GM18517 (cell line): ENCODE data around the gene ENTPD2.

Experiments used
- ATAC-seq: cut with Tn5 transposase; IDR thresholded peaks from one replicate; pipeline ENCODE4 v1.9.1; 2021; ENCODE audit warnings: mild to moderate bottlenecking, moderate library complexity; ENCODE audit not compliant: unreplicated experiment

ENTPD2 gene

DNA sequence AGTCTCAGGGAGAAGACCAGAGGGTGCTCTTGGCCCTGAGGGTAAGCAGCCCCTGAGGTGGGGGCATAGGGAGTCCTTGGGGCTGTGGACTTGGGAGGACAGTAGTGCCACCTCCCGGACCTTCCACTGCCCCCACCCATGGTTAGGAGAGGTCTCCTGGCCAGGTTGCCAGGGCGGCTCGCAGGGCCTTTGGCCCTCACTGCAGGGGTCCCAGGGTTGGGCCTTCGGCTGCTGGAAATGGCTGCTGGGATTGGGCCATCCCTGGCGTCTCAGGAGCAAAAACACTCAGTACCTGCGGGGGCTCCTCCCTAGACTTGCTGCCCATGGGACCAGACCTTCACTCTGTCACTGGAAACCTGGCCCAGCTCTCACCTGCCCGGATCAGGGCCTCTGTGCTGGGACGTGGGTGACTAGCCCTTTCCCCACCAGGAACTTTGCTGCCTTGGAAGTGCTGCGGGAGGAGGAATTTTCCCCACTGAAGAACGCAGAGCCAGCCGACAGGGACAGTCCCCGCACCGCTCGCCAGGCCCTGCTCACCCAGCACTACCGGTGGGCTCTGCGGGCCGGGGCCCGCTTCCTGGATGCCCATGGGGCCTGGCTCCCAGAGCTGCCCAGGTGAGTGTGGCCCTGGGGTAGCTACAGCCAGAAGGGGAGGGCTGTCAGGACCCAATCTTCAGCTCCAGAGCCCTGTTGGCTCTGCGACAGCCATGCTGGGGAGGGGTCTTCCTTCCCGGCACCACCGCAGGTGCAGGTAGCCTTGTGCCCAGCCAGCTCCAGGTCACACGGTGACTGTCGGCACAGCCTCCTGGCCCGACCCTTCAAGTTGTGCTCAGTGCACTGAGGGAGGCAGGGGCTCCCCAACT lies 26.6 kb upstream of the ENTPD2 start:
- ATAC-seq, result no peak

DNA sequence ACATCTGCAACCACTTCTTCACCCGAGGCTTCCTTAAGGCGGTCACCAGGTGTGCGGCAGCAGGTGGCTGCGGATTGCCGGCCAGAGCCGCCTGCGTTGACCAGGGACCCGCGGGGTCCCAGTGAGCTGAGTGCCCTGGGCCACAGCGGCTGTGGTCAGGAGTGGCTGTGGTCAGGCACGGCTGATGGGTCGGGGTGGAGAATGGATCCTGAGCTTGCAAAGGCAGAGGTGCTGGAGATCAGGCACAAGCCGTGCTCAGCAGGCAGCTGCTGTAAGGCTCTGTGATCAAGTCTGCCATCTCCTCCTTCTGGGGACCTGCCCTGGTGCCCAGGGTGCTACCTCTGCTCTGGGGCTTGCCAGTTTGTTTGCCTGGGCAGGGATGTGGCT lies 25.5 kb upstream of the ENTPD2 start:
- ATAC-seq, result no peak

DNA sequence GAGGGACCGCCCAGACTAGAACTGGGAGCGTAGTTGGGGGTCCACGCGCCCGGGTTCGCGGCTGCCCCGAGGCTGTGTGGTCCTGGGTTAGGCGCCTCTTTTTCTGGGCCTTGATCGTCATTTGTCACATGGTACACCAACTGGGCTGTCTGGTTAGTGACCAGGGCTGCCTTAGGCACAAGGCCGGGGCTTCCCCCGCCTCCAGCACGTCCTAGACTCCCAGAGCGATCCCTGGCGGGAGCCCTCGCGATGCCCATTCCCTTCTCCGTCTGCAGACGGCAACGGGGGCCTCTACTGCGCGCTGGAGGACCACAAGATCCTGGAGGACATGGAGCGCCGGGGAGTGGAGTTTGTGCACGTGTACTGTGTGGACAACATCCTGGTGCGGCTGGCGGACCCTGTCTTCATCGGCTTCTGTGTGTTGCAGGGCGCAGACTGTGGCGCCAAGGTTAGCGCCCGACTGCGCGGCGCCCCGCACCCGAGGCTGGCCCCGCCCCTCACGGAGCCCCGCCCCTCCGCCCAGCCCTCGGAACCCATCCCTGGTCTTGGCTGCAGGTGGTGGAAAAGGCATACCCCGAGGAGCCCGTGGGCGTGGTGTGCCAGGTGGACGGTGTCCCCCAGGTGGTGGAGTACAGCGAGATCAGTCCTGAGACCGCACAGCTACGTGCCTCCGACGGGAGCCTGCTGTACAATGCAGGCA lies 25.0 kb upstream of the ENTPD2 start:
- no peak for ATAC-seq

DNA sequence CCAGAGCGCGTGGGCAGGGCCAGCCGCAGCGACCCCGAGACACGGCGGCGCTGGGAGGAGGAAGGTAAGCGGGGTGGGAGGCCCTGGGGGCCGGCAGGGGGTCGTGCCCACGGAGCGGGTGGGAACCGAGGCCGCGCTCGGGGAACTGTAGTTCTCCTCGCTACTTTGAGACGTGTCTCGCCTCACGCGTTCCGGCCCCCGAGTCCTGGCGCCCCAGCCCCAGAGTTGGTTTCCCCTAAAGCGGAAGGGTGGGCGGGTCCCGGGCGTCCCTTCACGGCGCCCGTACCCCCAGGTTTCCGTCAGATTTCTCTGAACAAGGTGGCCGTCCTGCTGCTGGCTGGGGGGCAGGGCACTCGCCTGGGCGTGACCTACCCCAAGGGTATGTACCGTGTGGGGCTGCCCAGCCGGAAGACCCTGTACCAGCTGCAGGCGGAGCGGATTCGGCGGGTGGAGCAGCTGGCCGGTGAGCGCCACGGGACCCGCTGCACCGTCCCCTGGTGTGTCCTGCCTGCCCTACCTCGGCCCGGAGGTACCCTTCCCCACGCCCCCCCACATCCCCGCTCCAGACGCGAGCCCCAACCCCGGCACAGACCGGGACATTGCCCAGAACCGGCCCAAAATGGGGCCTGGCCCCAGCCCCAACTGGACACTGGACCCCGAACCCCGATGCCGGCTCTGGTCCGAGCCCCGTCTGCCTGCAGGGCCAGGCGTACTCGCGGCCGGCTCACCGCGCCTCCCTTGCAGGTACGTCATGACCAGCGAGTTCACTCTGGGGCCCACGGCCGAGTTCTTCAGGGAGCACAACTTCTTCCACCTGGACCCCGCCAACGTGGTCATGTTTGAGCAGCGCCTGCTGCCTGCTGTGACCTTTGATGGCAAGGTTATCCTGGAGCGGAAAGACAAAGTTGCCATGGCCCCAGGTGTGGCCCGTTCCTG lies 24.2 kb upstream of the ENTPD2 start:
- peak; percentile 15 for ATAC-seq

DNA sequence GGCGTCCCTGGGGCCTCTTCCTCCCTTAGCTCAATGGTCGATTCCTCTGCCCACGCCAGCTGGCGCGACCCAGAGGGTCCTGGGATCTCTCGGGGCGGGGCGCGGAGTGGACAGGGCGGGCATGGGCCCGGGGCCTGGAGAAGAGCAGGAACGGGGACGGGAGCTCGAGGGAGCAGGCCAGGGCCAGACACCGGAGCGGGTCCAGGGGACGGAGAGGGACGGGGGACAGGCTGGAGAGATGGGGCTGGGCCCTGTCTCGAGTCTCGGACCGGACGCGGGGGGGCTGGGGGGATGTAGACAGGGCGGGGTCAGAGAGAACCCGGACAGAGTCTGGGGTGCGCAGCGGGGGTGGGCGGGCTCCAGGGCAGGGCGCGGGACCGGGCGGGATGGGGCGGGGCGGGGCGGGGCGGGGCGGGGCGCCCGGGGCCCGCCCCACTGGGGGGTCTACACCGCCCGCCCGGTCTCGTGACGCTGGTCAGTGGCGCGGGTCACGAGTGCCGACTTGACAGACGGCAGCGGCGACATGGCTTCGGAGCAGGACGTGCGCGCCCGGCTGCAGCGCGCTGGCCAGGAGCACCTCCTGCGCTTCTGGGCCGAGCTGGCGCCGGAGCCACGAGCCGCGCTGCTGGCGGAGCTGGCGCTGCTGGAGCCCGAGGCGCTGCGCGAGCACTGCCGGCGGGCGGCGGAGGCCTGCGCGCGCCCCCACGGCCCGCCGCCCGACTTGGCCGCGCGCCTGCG lies 23.3 kb upstream of the ENTPD2 start, which contains the start of gene UAP1L1:
Gene UAP1L1, plus strand, starts transcription at position 508 of the 738 bp plus-strand sequence. Its CDS starts 16 bp downstream, at position 524.
- peak; percentile 50 for ATAC-seq

DNA sequence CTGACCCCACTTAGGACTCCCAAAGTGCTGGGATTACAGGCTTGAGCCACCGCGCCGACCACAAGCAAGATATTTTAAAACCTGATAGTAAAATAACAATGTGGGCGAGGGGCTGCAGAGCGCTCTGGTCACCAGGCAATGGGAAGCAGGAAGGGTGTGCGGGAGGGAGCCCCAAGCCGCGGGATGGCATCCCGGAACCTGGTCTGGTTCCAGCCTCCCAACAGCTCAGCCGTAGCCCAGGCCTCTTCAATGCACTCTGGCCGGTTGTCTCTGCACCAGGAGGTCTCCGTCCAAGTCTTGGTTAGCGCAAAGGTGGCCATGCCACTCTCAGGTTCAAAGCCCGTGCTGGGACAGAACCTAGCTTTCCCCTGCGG lies 22.8 kb upstream of the ENTPD2 start:
- no peak for ATAC-seq

DNA sequence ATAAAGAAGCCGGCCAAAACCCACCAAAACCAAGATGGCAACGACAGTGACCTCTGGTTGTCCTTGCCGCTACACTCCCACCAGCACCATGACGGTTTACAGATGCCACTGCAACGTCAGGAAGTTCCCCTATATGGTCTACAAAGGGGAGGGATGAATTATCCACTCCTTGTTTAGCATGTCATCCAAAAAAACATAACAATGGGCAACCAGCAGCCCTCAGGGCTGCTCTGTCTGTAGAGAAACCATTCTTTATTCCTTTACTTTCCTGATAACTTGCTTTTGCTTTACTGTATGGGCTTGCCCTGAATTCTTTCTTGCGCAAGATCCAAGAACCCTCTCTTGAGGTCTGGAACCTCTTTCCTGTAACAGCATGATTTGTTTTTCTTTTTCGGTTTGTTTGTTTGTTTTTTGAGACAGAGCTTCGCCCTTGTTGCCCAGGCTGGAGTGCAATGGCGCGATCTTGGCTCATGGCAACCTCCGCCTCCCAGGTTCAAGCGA lies 21.5 kb upstream of the ENTPD2 start:
- no peak for ATAC-seq

DNA sequence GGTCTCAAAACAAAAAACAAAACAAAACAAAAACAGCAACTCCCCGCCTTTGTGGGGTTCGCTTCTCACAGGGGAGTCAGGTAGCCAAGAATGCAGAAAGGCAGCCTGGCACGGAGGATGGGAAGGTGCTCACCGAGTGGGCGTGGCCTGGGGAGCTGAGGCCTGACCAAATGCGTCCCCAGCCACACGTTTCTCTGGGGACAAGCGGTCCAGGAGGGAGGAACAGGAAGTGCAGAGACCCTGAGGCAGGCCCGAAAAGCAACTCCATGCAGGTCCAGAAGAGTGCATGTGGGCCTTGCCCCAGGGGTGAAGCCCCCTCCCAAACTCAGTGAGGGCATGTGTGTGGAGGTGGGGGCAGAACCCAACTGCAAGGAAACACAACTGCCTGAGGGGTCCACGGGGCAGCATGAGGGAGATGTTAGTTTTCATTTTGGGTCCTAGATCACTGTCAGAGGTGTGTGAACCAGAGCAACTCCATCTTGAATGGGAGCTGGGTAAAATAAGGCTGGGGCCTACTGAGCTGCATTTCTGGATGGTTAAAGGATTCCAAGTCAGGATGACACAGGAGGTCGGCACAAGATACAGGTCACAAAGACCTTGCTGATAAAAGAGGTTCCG lies 20.9 kb upstream of the ENTPD2 start:
- no peak for ATAC-seq

DNA sequence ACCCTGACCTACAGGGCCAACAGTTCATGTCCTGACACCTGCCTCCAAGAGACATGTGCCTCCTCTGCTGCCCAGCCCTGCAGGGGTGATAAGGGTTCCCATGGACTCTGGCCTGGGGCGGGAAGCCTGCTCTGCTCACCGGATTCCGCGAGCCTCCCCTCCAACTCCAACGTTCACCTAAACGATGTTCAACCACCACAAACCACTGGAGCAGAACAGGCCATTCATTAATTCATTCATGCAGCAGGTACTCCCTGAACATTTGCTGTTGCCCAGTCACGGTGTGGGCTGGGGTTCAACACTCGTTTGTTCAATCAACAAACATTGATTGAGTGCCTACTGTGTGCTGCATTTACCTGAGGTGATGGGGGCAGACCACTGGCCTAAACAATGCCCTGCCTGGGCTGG lies 20.1 kb upstream of the ENTPD2 start:
- no peak for ATAC-seq

DNA sequence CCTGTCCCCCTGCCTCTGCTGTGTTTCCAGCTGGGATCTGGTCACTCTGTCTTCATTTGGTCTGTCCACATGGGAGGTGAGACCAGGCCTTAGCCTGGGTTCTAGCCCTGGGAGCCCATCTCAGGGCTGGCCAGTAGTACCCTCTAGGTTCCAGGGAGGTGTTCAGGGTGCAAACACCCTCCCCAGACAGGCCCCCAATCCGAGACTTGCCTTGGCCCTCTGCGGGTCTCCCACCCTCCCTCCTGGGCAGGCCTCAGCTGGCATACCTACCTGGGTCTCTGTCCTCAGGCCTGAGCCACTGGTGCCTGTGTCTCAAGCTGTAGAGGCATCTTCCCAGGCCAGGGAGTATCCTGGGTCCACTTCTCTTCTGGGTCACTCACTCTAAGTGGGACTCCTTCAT lies 17.4 kb upstream of the ENTPD2 start:
- ATAC-seq, result no peak

DNA sequence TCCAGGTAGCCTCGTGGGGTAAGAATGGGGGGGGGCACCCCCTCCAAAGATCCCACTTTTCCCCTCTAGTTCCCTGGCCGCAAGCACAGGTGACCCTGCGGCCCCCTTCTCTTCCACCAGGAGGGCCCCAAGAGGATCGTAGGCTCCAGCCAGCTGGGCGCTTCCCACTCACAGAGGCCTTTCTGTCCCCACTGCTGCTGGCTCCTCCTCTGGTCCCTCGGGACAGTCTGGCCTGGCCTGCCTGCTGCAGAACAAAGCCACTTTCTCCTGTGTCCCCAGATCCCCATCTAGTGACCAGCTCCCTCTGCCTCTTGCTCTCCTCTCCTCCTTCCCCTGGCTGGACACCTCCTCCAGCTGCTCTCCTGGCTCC lies 17.0 kb upstream of the ENTPD2 start:
- peak; percentile 13 for ATAC-seq

DNA sequence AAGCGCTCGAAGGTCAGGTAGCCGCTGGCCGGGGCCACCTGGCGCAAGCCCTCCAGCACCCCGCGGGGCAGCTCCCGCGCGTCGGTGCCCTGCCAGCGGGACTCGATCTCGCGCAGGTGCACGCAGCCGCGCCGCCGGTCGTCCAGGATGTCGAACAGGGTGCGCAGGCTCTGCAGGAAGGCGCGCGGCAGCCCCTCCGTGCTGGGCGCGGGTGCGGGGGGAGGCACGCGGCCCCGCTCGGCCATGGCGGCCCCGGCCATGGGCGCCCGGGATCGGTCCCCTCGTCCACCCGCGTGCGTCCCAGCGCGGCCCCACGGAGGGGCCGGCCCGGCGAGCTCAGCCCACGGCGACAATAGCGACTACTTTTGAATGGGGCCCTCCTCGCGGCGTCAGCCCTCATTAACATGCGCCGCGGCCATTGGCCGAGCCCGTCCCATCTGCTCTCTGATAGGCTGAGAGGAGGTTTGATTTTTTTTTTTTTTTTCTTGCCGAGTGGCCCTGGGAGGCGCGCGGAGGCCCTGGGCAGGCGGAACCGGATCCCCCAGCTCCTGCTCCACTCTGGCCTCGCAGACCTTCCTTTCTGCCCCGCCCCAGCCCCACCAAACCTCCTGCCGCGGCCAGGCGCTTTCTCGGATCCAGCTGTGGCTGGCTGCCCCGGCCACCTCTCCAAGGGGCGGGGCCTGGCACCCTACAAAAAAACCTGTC lies 16.5 kb upstream of the ENTPD2 start, which contains the start of gene SAPCD2:
Gene SAPCD2, minus strand, starts transcription at position 357 of the 705 bp plus-strand sequence. Its CDS starts 97 bp downstream, at position 260.
- ATAC-seq, result peak; percentile 66

DNA sequence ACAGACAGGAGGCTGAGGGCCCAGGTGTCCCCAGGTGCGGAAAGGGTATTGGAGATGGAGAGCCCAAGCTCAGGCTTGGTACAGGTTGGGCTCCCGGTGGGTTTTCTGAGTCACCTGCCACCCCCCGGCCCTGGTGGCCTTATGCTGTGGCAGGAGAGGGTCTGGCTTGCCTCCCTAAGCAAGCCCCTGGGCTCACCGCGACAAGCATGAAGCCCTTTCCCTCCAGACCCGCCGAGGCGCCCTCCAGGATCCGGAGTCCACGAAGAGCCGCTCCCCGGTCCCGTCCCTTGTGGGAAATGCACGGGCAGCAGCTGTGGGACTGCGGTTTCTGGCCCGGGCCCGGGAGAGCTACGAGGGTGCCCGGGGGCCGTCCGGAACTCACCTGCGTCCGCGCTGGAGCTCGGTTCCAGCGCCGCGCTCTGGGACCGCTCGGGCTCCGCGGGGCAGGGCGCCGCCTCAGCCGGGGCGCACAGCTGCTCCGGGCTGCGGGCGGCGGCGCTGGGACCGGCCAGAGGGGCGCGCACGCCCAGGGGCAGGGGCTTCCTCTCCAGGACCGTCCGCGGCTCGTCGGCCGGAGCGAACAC lies 15.7 kb upstream of the ENTPD2 start:
- ATAC-seq, result no peak

DNA sequence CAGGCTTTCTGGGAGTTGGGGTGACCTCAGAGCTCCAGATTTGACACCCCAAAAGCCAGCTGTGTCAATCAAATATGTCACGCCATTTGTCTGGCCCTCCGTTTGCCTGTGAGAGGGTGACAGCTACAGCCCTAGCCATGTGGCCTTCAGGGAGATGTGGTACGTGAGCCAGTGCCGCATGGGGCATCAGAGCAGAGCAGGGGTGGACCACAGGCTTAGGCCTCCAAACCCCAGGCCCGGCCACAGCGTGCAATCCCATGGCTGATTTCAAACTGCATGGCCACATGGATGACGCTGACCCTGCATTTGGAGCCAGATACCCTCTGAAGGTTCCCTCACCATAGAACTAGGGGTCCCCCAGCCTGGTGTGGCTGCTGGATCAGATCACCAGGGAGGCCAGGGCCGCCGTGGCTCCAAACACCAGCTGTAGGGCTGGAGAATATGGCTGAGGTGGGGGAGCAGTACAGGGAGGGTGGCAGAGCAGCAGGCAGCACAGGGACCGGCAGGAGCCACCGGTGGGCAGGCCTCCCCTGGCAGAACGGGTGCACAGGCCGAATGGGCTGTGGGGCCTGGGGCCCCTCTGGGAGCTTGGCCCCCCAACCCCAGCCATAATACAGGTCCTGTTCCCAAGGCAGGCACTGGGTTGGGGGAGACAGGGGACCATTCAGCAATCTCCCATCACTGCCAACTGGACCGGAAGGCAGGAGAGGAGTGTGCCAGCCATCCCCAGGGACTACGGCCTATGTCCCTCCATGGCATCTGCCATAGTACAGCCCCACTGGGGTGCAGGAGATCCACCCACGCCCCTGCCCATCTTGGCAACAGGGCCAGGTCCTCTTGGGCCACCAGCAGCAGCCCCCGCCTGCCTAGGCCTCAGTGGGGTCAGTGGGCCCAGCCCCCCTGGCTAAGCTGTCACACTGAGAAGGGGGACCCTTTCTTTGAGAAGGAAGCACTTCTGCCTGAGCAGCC lies 15.0 kb upstream of the ENTPD2 start:
- no peak for ATAC-seq

DNA sequence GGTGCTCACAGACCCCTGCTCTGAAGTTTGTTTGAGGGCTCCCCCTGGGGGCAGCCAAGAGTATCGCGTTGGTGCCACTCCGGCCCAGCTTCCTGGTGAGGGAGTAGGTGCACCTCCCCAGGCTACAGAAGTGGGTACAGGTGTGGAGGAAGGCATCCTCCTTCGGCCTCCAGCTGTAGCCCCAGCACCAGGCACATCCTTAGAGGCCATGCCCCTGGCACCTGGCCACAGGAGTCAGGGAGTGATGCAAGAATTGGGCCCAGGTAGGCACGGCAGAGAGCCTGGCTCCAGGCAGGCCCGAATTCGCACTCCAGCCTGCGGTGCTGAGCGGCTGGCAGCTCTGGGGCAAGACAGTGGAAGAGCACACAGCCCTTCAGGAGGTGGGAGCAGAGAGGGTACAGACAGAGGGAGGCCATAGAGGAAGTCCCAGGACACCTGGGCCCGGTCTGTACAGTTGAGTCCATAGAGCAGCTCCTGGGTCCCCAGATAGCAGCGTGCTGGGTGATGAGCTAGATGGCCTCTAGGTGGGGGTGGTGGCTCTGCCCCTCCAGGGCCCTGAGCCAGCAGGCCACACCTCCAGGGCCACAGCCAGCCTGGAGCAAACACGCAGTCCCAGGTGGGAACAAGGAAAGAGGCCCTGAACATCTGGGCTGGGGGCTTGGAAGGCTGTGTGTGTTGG lies 14.1 kb upstream of the ENTPD2 start:
- peak; percentile 45 for ATAC-seq

DNA sequence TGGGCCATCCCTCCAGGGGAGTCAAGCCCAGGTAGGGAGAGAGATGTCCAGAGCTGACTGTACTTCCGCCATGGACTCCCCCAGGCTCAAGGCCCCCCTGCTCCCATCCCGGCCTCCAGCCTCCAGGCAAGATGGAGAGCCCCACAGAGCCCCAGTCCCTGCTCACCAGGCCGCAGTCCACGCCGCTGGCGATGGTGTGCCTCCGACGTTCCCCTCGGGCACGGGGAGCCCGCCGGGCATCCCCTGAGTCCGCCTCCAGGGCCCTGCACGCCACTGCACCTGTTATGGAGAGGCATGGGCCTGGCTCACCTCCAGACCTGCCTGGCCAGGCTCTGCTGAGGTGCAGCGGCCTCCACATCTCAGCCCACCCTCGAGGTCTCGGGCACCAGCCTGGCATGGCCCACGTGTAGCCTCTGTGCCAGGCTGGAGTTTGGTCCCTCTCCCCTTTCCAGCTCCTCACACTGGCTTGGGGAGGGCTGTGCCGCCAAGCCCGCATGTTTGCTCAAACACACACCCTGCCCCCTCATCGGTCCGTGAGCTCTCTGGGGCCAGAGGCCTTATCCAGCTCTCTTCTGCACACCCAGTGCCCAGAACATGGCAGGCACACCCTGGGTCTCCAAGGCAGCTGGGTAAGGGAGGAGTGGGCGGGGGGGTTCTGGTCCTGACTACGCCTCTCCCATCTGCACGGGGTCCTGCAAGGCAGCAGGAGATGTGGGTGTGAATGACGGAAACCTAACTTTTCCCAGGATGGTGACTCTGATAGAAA lies 12.4 kb upstream of the ENTPD2 start:
- no peak for ATAC-seq
